GM21381 (cell line): ENCODE measurements around the gene TPST2.
A peak's percentile ranks its signal among the peaks of the same experiment; 100 is the strongest.

Experiments used
- ATAC-seq: cut with Tn5 transposase; IDR thresholded peaks from one replicate; pipeline ENCODE4 v1.9.1; 2021; ENCODE audit warnings: mild to moderate bottlenecking, moderate library complexity; ENCODE audit not compliant: unreplicated experiment

TPST2 gene

GRCh38 chr22:26503758-26504157 is 86.2 kb downstream of the TPST2 start:
- no peak for ATAC-seq

- ATAC-seq = no peak
These were observed 87.0 kb downstream of the TPST2 start for GRCh38 chr22:26502688-26503561.

- ATAC-seq = no peak
These were observed 87.9 kb downstream of the TPST2 start for GRCh38 chr22:26501996-26502395.

GRCh38 chr22:26499188-26499703 is 90.7 kb downstream of the TPST2 start:
- ATAC-seq = no peak

GRCh38 chr22:26496456-26496855 is 93.5 kb downstream of the TPST2 start:
- ATAC-seq = no peak

GRCh38 chr22:26494506-26494905 is 95.4 kb downstream of the TPST2 start:
- no peak for ATAC-seq

- ATAC-seq = no peak
These were observed 97.7 kb downstream of the TPST2 start for GRCh38 chr22:26492220-26492619.

GRCh38 chr22:26489447-26490036 is 100.4 kb downstream of the TPST2 start:
- ATAC-seq = no peak

- ATAC-seq = no peak
These were observed 101.9 kb downstream of the TPST2 start for GRCh38 chr22:26487996-26488395.

GRCh38 chr22:26486394-26486793 is 103.5 kb downstream of the TPST2 start:
- no peak for ATAC-seq

- ATAC-seq = no peak
These were observed 104.0 kb downstream of the TPST2 start for GRCh38 chr22:26485806-26486390.

GRCh38 chr22:26485013-26485412 is 104.9 kb downstream of the TPST2 start:
- ATAC-seq = no peak

- ATAC-seq = no peak
These were observed 105.6 kb downstream of the TPST2 start for GRCh38 chr22:26484360-26484706.

GRCh38 chr22:26483439-26484359 is 106.2 kb downstream of the TPST2 start, which contains the start of the genes HPS4 and SRRD:
HPS4 (minus strand) TSS chr22:26483783; CDS start chr22:26481762, 2,021 bp downstream.
SRRD (plus strand) TSS chr22:26483877; CDS start chr22:26483891, 14 bp downstream.
- ATAC-seq = peak; percentile 74

GRCh38 chr22:26483043-26483438 is 106.9 kb downstream of the TPST2 start:
- ATAC-seq = no peak

GRCh38 chr22:26482161-26482560 is 107.8 kb downstream of the TPST2 start:
- no peak for ATAC-seq

GRCh38 chr22:26481694-26482093 is 108.2 kb downstream of the TPST2 start:
- no peak for ATAC-seq

GRCh38 chr22:26481112-26481693 is 108.7 kb downstream of the TPST2 start:
- no peak for ATAC-seq

GRCh38 chr22:26480611-26480932 is 109.4 kb downstream of the TPST2 start:
- ATAC-seq = no peak
